HepG2 (cell line): ENCODE data around the gene CYP2U1. TPM values are rescaled to one million over a fixed set of nuclear protein-coding genes. Genes with fewer than 3 reads are reported as not detected.

Experiments
- ARID2 ChIP-seq: sonication (generic); formaldehyde crosslinking; IDR thresholded peaks from 2 replicates; pipeline ENCODE4 v1.8.1; 2022; ENCODE audit warnings: mild to moderate bottlenecking, missing genetic modification reagents, borderline replicate concordance
- ATAD3A ChIP-seq: sonication (generic); formaldehyde crosslinking; IDR thresholded peaks from 2 replicates; pipeline ENCODE4 v1.4.0; 2020; ENCODE audit warnings: missing genetic modification reagents
- BORCS8-MEF2B ChIP-seq: sonication (generic); formaldehyde crosslinking; IDR thresholded peaks from 2 replicates; pipeline ENCODE4 v1.8.0; 2022; ENCODE audit warnings: mild to moderate bottlenecking, missing genetic modification reagents
- CEBPB ChIP-seq: IDR thresholded peaks from 2 replicates; pipeline ENCODE4 v1.6.1; 2011; ENCODE audit warnings: low read depth, low read length, improper control_type of control experiment, borderline replicate concordance
- CSRNP2 ChIP-seq: sonication (generic); formaldehyde crosslinking; conservative IDR thresholded peaks from 2 replicates; pipeline ENCODE4 v1.8.0; 2022; ENCODE audit warnings: low read depth, missing genetic modification reagents
- ETV6 ChIP-seq: sonication (generic); formaldehyde crosslinking; conservative IDR thresholded peaks from 2 replicates; pipeline ENCODE4 v1.4.0; 2020; ENCODE audit warnings: missing genetic modification reagents
- JUN ChIP-seq: sonication (generic); formaldehyde crosslinking; IDR thresholded peaks from 2 replicates; pipeline ENCODE4 v1.4.0; 2020; ENCODE audit warnings: mild to moderate bottlenecking, missing genetic modification reagents
- NFE2 ChIP-seq: sonication (generic); formaldehyde crosslinking; IDR thresholded peaks from 2 replicates; pipeline ENCODE4 v1.4.0; 2020; ENCODE audit warnings: missing genetic modification reagents
- PHB2 ChIP-seq: fragments of 450-650 bp; IDR thresholded peaks from 2 replicates; pipeline ENCODE4 v1.6.1; 2018; ENCODE audit not compliant: partially characterized antibody
- PTBP1 ChIP-seq: fragments of 200-400 bp; formaldehyde crosslinking; IDR thresholded peaks from 2 replicates; pipeline ENCODE4 v1.6.1; 2018; ENCODE audit warnings: low read length, low read depth; ENCODE audit not compliant: poor library complexity, severe bottlenecking
- STAT6 ChIP-seq: sonication (generic); formaldehyde crosslinking; IDR thresholded peaks from 2 replicates; pipeline ENCODE4 v1.4.0; 2020; ENCODE audit warnings: missing genetic modification reagents, mild to moderate bottlenecking, borderline replicate concordance
- TEF ChIP-seq: sonication (generic); formaldehyde crosslinking; IDR thresholded peaks from 2 replicates; pipeline ENCODE4 v1.5.0; 2020; ENCODE audit warnings: missing genetic modification reagents
- ZC3H4 ChIP-seq: sonication (generic); formaldehyde crosslinking; IDR thresholded peaks from 2 replicates; pipeline ENCODE4 v1.4.0; 2020; ENCODE audit warnings: missing genetic modification reagents, borderline replicate concordance
- ZNF207 ChIP-seq: fragments of 450-650 bp; IDR thresholded peaks from 2 replicates; pipeline ENCODE4 v1.6.1; 2016; ENCODE audit warnings: antibody characterized with exemption, borderline replicate concordance
- ZNF326 ChIP-seq: sonication (generic); formaldehyde crosslinking; IDR thresholded peaks from 2 replicates; pipeline ENCODE4 v1.4.0; 2020; ENCODE audit warnings: missing genetic modification reagents, borderline replicate concordance
- ZNF362 ChIP-seq: sonication (generic); formaldehyde crosslinking; IDR thresholded peaks from 2 replicates; pipeline ENCODE4 v1.4.0; 2020; ENCODE audit warnings: missing genetic modification reagents, mild to moderate bottlenecking, borderline replicate concordance
- ZNF460 ChIP-seq: sonication (generic); formaldehyde crosslinking; IDR thresholded peaks from 2 replicates; pipeline ENCODE4 v1.5.1; 2020; ENCODE audit warnings: missing genetic modification reagents, mild to moderate bottlenecking, borderline replicate concordance
- ZNF496 ChIP-seq: sonication (generic); formaldehyde crosslinking; IDR thresholded peaks from 2 replicates; pipeline ENCODE4 v1.8.1; 2023; ENCODE audit warnings: mild to moderate bottlenecking, moderate library complexity, missing genetic modification reagents; ENCODE audit not compliant: insufficient replicate concordance
- ZNF564 ChIP-seq: sonication (generic); formaldehyde crosslinking; IDR thresholded peaks from 2 replicates; pipeline ENCODE4 v1.8.1; 2023; ENCODE audit warnings: mild to moderate bottlenecking, missing genetic modification reagents
- ZNF660 ChIP-seq: sonication (generic); formaldehyde crosslinking; IDR thresholded peaks from 2 replicates; pipeline ENCODE4 v1.5.1; 2020; ENCODE audit warnings: mild to moderate bottlenecking, low read depth, missing genetic modification reagents, borderline replicate concordance
- ZNF790 ChIP-seq: sonication (generic); formaldehyde crosslinking; IDR thresholded peaks from 2 replicates; pipeline ENCODE4 v1.8.0; 2022; ENCODE audit warnings: missing genetic modification reagents, mild to moderate bottlenecking, borderline replicate concordance
- ZNF878 ChIP-seq: sonication (generic); formaldehyde crosslinking; IDR thresholded peaks from 2 replicates; pipeline ENCODE4 v1.8.1; 2023; ENCODE audit warnings: mild to moderate bottlenecking, missing genetic modification reagents, moderate library complexity
- ZZZ3 ChIP-seq: sonication (generic); formaldehyde crosslinking; IDR thresholded peaks from 2 replicates; pipeline ENCODE4 v1.4.0; 2020; ENCODE audit warnings: missing genetic modification reagents, mild to moderate bottlenecking, borderline replicate concordance
- polyA plus RNA-seq, 8 experiments: library from polyadenylated mRNA; depleted of rRNA in 3 of 8; stranded (reverse) in 7 of 8; unstranded in 1 of 8; fragments of >200 nt; fragmentation: Illumina TruSeq in 4 of 8; extraction: Trizol in 4 of 8; gene quantifications; 2 replicates each; pipeline versions ENCODE4 v1.2.1 to v1.2.3, GENCODE V29; 2011 to 2016; ENCODE audit warnings: low read depth in 4 of 8, missing spikeins in 1 of 8, mixed read lengths in 1 of 8; ENCODE audit not compliant: insufficient read depth in 1 of 8
- total RNA-seq, 5 experiments: library from RNA; depleted of rRNA; stranded (reverse); fragments of >200 nt; fragmentation: Illumina TruSeq; extraction: Trizol; gene quantifications; 2 replicates each; pipeline ENCODE4 v1.2.3, GENCODE V29; 2016; ENCODE audit warnings: low read depth in 1 of 5

The CYP2U1 gene
- total and polyA plus RNA-seq, 2 of the 13 experiments (the other 11 are each of a cell fraction or from before 2014, with no cell fraction given), result 1.4 to 3.4 TPM

- 0 out of 2 replicates have a peak, but pooled peaks have one; percentile 34 for TF ChIP-seq TEF (CRISPR knock-in tag)
- no peak for TF ChIP-seq ZNF326 (CRISPR knock-in tag)
- peak; percentile 44; the same call in 1 of the 2 replicates for TF ChIP-seq ZNF878 (CRISPR knock-in tag)
- peak; percentile 88; the same call in 1 of the 2 replicates for TF ChIP-seq ARID2 (CRISPR knock-in tag)
- TF ChIP-seq ZNF564, result peak; percentile 90
- TF ChIP-seq ZNF460 (CRISPR knock-in tag), result no peak
- no peak; the same call in 1 of the 2 replicates for TF ChIP-seq ATAD3A (CRISPR knock-in tag)
- TF ChIP-seq BORCS8-MEF2B, result peak; percentile 89
- TF ChIP-seq NFE2 (CRISPR knock-in tag), result no peak
- TF ChIP-seq ZNF362 (CRISPR knock-in tag), result no peak
- TF ChIP-seq ZC3H4 (CRISPR knock-in tag), result no peak
- TF ChIP-seq ETV6 (CRISPR knock-in tag), result no peak
- TF ChIP-seq ZNF660 (CRISPR knock-in tag), result no peak
- 0 out of 2 replicates have a peak, but pooled peaks have one; percentile 33 for TF ChIP-seq ZZZ3 (CRISPR knock-in tag)
- no peak for TF ChIP-seq PHB2
- no peak for TF ChIP-seq ZNF496 (CRISPR knock-in tag)
- no peak for TF ChIP-seq ZNF207
- TF ChIP-seq CSRNP2 (CRISPR knock-in tag), result 0 out of 2 replicates have a peak, but pooled peaks have one; percentile 64
- TF ChIP-seq ZNF790 (CRISPR knock-in tag), result peak; percentile 78; the same call in 1 of the 2 replicates
- no peak for TF ChIP-seq STAT6 (CRISPR knock-in tag)
- no peak for TF ChIP-seq CEBPB
- TF ChIP-seq PTBP1, result no peak
- no peak for TF ChIP-seq JUN (CRISPR knock-in tag)
Observed at GRCh38 chr4:107989537-107990386, 58.4 kb downstream of the CYP2U1 start, which contains the start of gene HADH (continued).
